IMR-90 (cell line): Measurements from ENCODE around the gene PLSCR3. TPM values are rescaled to one million over a fixed set of nuclear protein-coding genes. Genes with fewer than 3 reads are reported as not detected.

ENCODE experiments used
- ATAC-seq: fragments of 200-7000 bp; cut with Tn5 transposase; 2 replicates; pipeline ENCODE4 v1.9.1; 2020; ENCODE audit warnings: low read depth, mild to moderate bottlenecking, moderate library complexity
- BruUV-seq: library from RNA; stranded (reverse); fragments of 400-500 nt; replicated peaks from 2 replicates; lab custom pipeline; 2021; lab: Mats Ljungman, UMichigan
- CTCF ChIA-PET: fragments of 300-600 bp; formaldehyde crosslinking; extraction: SDS; loops from one replicate; lab custom pipeline; 2021; ENCODE audit warnings: antibody characterized with exemption; lab: Yijun Ruan, JAX
- POLR2A ChIA-PET: fragments of 300-600 bp; sonication (Branson Sonifier 250); formaldehyde crosslinking; loops from one replicate; lab custom pipeline; 2022; ENCODE audit warnings: antibody characterized with exemption; ENCODE audit not compliant: unreplicated experiment; lab: Charles Lee
- DNase-seq: peaks from one replicate; pipeline ENCODE4 v3.0.0; 2013
- H2AFZ ChIP-seq: replicated peaks from 2 replicates; pipeline ENCODE3; 2013; ENCODE audit warnings: low read length, mild to moderate bottlenecking; ENCODE audit not compliant: poor library complexity
- H2AK5ac ChIP-seq: 2 replicates; pipeline ENCODE4 v1.6.1; 2013; ENCODE audit warnings: low read depth, low read length, inconsistent platforms
- H2AK9ac ChIP-seq: replicated peaks from 2 replicates; pipeline ENCODE3; 2013; ENCODE audit warnings: mild to moderate bottlenecking, low read depth, low read length, moderate library complexity; ENCODE audit not compliant: poor library complexity
- H2BK120ac ChIP-seq: 2 replicates; pipeline ENCODE4 v1.6.1; 2013; ENCODE audit warnings: low read depth, low read length, inconsistent platforms
- H2BK15ac ChIP-seq: 3 replicates; pipeline ENCODE4 v1.6.1; 2013; ENCODE audit warnings: low read depth, low read length, inconsistent platforms
- H2BK20ac ChIP-seq: 2 replicates; pipeline ENCODE4 v1.6.1; 2013; ENCODE audit warnings: low read depth, mild to moderate bottlenecking, inconsistent platforms, low read length, moderate library complexity
- H2BK5ac ChIP-seq: 2 replicates; pipeline ENCODE4 v1.6.1; 2013; ENCODE audit warnings: mild to moderate bottlenecking, low read depth, low read length, inconsistent platforms; ENCODE audit not compliant: poor library complexity, severe bottlenecking
- H3K14ac ChIP-seq: replicated peaks from 2 replicates; pipeline ENCODE4 v1.6.1; 2013; ENCODE audit warnings: low read depth, low read length, inconsistent platforms
- H3K18ac ChIP-seq: 2 replicates; pipeline ENCODE4 v1.6.1; 2013; ENCODE audit warnings: low read depth, low read length, control low read depth
- H3K23ac ChIP-seq: 2 replicates; pipeline ENCODE4 v1.6.1; 2013; ENCODE audit warnings: low read depth, low read length, inconsistent platforms
- H3K27ac ChIP-seq: 2 replicates; pipeline ENCODE4 v1.5.1; 2013; ENCODE audit warnings: mild to moderate bottlenecking, control low read depth, low read length; ENCODE audit not compliant: insufficient read depth
- H3K27me3 ChIP-seq: 2 replicates; pipeline ENCODE4 v1.6.1; 2013; ENCODE audit warnings: low read length; ENCODE audit not compliant: control insufficient read depth, insufficient read depth
- H3K36me3 ChIP-seq: 2 replicates; pipeline ENCODE4 v1.6.1; 2013; ENCODE audit warnings: low read length, mixed read lengths; ENCODE audit not compliant: control insufficient read depth, insufficient read depth
- H3K4ac ChIP-seq: 2 replicates; pipeline ENCODE4 v1.6.1; 2013; ENCODE audit warnings: low read depth, low read length, inconsistent platforms
- H3K4me1 ChIP-seq: 2 replicates; pipeline ENCODE4 v1.6.1; 2013; ENCODE audit warnings: low read length, mixed read lengths; ENCODE audit not compliant: control insufficient read depth, insufficient read depth
- H3K4me2 ChIP-seq: 2 replicates; pipeline ENCODE4 v1.6.1; 2013; ENCODE audit warnings: low read depth, mild to moderate bottlenecking, control low read depth, low read length, moderate library complexity
- H3K4me3 ChIP-seq: 2 replicates; pipeline ENCODE4 v1.5.1; 2013; ENCODE audit warnings: low read depth, mild to moderate bottlenecking, control low read depth, low read length, moderate library complexity; ENCODE audit not compliant: insufficient read depth
- H3K56ac ChIP-seq: 2 replicates; pipeline ENCODE4 v1.6.1; 2013; ENCODE audit warnings: low read length, inconsistent platforms; ENCODE audit not compliant: insufficient read depth; ENCODE audit errors: extremely low read depth
- H3K79me1 ChIP-seq, 2 experiments: 2 replicates each; pipeline ENCODE4 v1.6.1; 2013; ENCODE audit warnings: low read length in 2 of 2, inconsistent platforms in 1 of 2, low read depth in 1 of 2
- H3K9ac ChIP-seq: 2 replicates; pipeline ENCODE4 v1.6.1; 2013; ENCODE audit warnings: low read depth, low read length, control low read depth
- H3K9me1 ChIP-seq: 2 replicates; pipeline ENCODE4 v1.6.1; 2013; ENCODE audit warnings: low read length, inconsistent platforms; ENCODE audit not compliant: insufficient read depth
- H3K9me3 ChIP-seq: 2 replicates; pipeline ENCODE4 v1.6.1; 2013; ENCODE audit warnings: low read length; ENCODE audit not compliant: control insufficient read depth, insufficient read depth
- H4K20me1 ChIP-seq: 2 replicates; pipeline ENCODE4 v1.6.1; 2013; ENCODE audit warnings: low read length, inconsistent platforms; ENCODE audit not compliant: insufficient read depth
- H4K5ac ChIP-seq: 2 replicates; pipeline ENCODE4 v1.6.1; 2013; ENCODE audit warnings: mild to moderate bottlenecking, low read depth, low read length, control low read depth
- H4K8ac ChIP-seq, 2 experiments: 2 replicates each; pipeline ENCODE4 v1.6.1; 2013; ENCODE audit warnings: low read depth in 2 of 2, low read length in 2 of 2, control low read depth in 1 of 2, inconsistent platforms in 1 of 2
- H4K91ac ChIP-seq: 2 replicates; pipeline ENCODE4 v1.6.1; 2013; ENCODE audit warnings: low read depth, low read length, inconsistent platforms; ENCODE audit not compliant: insufficient read depth
- ELK1 ChIP-seq: fragments of 150-350 bp; IDR thresholded peaks from 2 replicates; pipeline ENCODE4 v1.6.1; 2016; ENCODE audit warnings: low read depth, mild to moderate bottlenecking, low read length, moderate library complexity, borderline replicate concordance
- RAD21 ChIP-seq: IDR thresholded peaks from 2 replicates; pipeline ENCODE4 v1.6.1; 2012; ENCODE audit warnings: low read length, improper control_type of control experiment
- RFX5 ChIP-seq: IDR thresholded peaks from 2 replicates; pipeline ENCODE4 v1.8.0; 2012; ENCODE audit warnings: low read depth, mild to moderate bottlenecking, low read length, moderate library complexity
- WGBS, 2 experiments: methylation state at CpG; one replicate each; pipeline versions ENCODE4 v1.1.5 to v1.1.7; 2013; ENCODE audit warnings: missing lambda C conversion rate in 2 of 2; ENCODE audit not compliant: insufficient read length in 1 of 2; ENCODE audit errors: extremely low coverage in 2 of 2; 5-methylcytosine and 5-hydroxymethylcytosine counted together
- dilution Hi-C: fragments of 300-500 bp; cut with HindIII; formaldehyde crosslinking; loops from one replicate; pipeline ENCODE4 v1.14.3; 2018; ENCODE audit warnings: low sequenced_read_pairs; ENCODE audit not compliant: unreplicated experiment
- in situ Hi-C: fragments of 300-500 bp; cut with MboI; formaldehyde crosslinking; loops from 3 replicates; pipeline ENCODE4 v1.14.3; 2019; ENCODE audit warnings: low sequenced_read_pairs, inconsistent platforms, mixed read lengths
- intact Hi-C: fragments of 100-400 bp; cut with micrococcal nuclease; formaldehyde crosslinking; loops from 2 replicates; pipeline ENCODE4 v1.10.0; 2022
- polyA plus RNA-seq, 3 experiments: library from polyadenylated mRNA; depleted of rRNA; stranded (reverse); fragments of >200 nt; gene quantifications; 2 replicates each; pipeline ENCODE4 v1.2.3, GENCODE V29; 2012; ENCODE audit warnings: low replicate concordance in 1 of 3
- total RNA-seq: library from RNA; depleted of rRNA; stranded (reverse); fragments of >200 nt; gene quantifications from 2 replicates; pipeline ENCODE4 v1.2.3, GENCODE V29; 2012
- TF ChIP-seq, protein P1 (sequence below): conservative IDR thresholded peaks from 2 replicates; pipeline ENCODE4 v1.5.1; 2012; ENCODE audit warnings: mild to moderate bottlenecking, low read depth, low read length, improper control_type of control experiment

PLSCR3 gene
- total and polyA plus RNA-seq, 2 of the 4 experiments (the other 2 are of a cell fraction): 6.1 to 116 TPM

DNA sequence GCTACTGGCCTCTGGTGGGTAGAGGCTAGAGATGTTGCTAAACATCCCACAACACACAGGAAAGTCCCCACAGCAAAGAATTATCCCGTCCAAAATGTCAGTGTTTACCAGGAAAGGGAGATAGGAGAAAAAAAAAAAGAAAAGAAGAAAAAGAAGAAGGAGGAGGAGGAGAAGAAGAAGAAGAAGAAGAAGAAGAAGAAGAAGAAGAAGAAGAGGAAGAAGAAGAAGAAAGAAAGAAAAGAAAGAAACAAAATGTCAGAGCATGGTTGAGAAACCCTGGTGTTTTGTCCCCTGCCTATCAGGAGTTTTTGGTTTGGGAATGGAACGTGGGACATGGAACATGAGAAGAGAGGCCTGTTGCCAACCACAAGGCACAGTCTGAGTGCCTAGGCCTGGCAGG is 36.9 kb downstream of the PLSCR3 start:
- Histone ChIP-seq H2BK120ac (no peak overlapping the region), H3K27me3 (no peaks in the 10 kb centered on the region), H3K18ac (no peak overlapping the region), H3K4ac (no peak overlapping the region), H3K4me3 (no peak overlapping the region), H3K27ac (no peak overlapping the region), H3K14ac (no peak overlapping the region), H3K36me3 (no peaks in the 10 kb centered on the region), H3K56ac (no peak overlapping the region), H3K23ac (no peak overlapping the region), H2BK5ac (no peak overlapping the region), H4K91ac (no peak overlapping the region), H2BK20ac (no peak overlapping the region), H3K4me1 (peaks cover 32% of the 10 kb centered on the region), H3K79me1 (peaks cover 18 to 38% of the 10 kb centered on the region in 2 experiments; a peak in 3 of 4 replicates), H2AK9ac (no peak overlapping the region), H2AFZ (no peak overlapping the region), H3K4me2 (no peak overlapping the region), H3K9ac (no peak overlapping the region), H2AK5ac (no peak overlapping the region), H3K9me3 (no peaks in the 10 kb centered on the region), H2BK15ac (no peak overlapping the region), H4K8ac (no peak overlapping the region), H3K9me1 (peaks cover 21% of the 10 kb centered on the region), H4K5ac (no peak overlapping the region), H4K20me1 (peaks cover 18% of the 10 kb centered on the region; the same call in 1 of the 2 replicates)
- ChIA-PET POLR2A (no interaction called here), CTCF (interaction anchor here (0.6 to 4.1 kb wide), 2 partner anchors 19 to 203 kb away, joined by 3 to 19 read pairs; partner anchors contain the start of gene SENP3)
- intact Hi-C loops: no loop called here
- TF ChIP-seq, protein P1, sequence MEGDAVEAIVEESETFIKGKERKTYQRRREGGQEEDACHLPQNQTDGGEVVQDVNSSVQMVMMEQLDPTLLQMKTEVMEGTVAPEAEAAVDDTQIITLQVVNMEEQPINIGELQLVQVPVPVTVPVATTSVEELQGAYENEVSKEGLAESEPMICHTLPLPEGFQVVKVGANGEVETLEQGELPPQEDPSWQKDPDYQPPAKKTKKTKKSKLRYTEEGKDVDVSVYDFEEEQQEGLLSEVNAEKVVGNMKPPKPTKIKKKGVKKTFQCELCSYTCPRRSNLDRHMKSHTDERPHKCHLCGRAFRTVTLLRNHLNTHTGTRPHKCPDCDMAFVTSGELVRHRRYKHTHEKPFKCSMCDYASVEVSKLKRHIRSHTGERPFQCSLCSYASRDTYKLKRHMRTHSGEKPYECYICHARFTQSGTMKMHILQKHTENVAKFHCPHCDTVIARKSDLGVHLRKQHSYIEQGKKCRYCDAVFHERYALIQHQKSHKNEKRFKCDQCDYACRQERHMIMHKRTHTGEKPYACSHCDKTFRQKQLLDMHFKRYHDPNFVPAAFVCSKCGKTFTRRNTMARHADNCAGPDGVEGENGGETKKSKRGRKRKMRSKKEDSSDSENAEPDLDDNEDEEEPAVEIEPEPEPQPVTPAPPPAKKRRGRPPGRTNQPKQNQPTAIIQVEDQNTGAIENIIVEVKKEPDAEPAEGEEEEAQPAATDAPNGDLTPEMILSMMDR: no peak
- TF ChIP-seq RFX5 (no peak), RAD21 (no peak), ELK1 (no peak)
- in situ Hi-C loops: loop anchor here (5.0 to 10.0 kb wide), 2 partner anchors 35 to 197 kb away; partner anchors contain the start of genes PLSCR3 and TNFSF13
- dilution Hi-C loops: no loop called here
- DNase-seq (no peak), ATAC-seq (no peak)
- WGBS, 2 experiments: no CpG with 5 or more reads among the region's 2 CpGs
- BruUV-seq: no TSS peak
